Amniotic epithelial cell (primary cell): ENCODE results near the gene COX7A2.

ENCODE experiments used
- DNase-seq: peaks from one replicate; pipeline ENCODE4 v3.0.0-alpha.2; 2010; ENCODE audit warnings: low read depth

Gene COX7A2

GRCh38 chr6:75268121-75268987 is 24.8 kb upstream of the COX7A2 start:
- DNase-seq: peak; percentile 25

GRCh38 chr6:75267461-75267860 is 23.9 kb upstream of the COX7A2 start:
- DNase-seq: no peak

- peak; percentile 57 for DNase-seq
Measured at GRCh38 chr6:75266716-75267291, 23.2 kb upstream of the COX7A2 start.

GRCh38 chr6:75263401-75263750 is 19.8 kb upstream of the COX7A2 start:
- no peak for DNase-seq

GRCh38 chr6:75262716-75263400 is 19.3 kb upstream of the COX7A2 start:
- DNase-seq: peak; percentile 71

GRCh38 chr6:75261299-75261698 is 17.7 kb upstream of the COX7A2 start:
- no peak for DNase-seq

GRCh38 chr6:75257343-75258087 is 13.9 kb upstream of the COX7A2 start:
- no peak for DNase-seq

GRCh38 chr6:75250552-75250951 is 7.0 kb upstream of the COX7A2 start:
- DNase-seq: no peak

- no peak for DNase-seq
Measured at GRCh38 chr6:75249837-75250236, 6.2 kb upstream of the COX7A2 start.

- DNase-seq: no peak
Measured at GRCh38 chr6:75246386-75246785, 2.8 kb upstream of the COX7A2 start.

GRCh38 chr6:75244063-75244584 is 523 bp upstream of the COX7A2 start:
- DNase-seq: peak; percentile 8

- no peak for DNase-seq
Measured at GRCh38 chr6:75236630-75237029, 7.0 kb downstream of the COX7A2 start.

GRCh38 chr6:75235271-75235670 is 8.3 kb downstream of the COX7A2 start:
- DNase-seq: no peak

- DNase-seq: no peak
Measured at GRCh38 chr6:75234126-75234865, 9.3 kb downstream of the COX7A2 start.

- DNase-seq: no peak
Measured at GRCh38 chr6:75233092-75233615, 10.4 kb downstream of the COX7A2 start.

- peak; percentile 60 for DNase-seq
Measured at GRCh38 chr6:75230484-75231325, 12.9 kb downstream of the COX7A2 start.

GRCh38 chr6:75224303-75224926 is 19.2 kb downstream of the COX7A2 start:
- no peak for DNase-seq

- no peak for DNase-seq
Measured at GRCh38 chr6:75223428-75223827, 20.2 kb downstream of the COX7A2 start.

GRCh38 chr6:75222261-75222660 is 21.3 kb downstream of the COX7A2 start:
- DNase-seq: no peak

GRCh38 chr6:75221116-75221515 is 22.5 kb downstream of the COX7A2 start:
- no peak for DNase-seq
